GM19043 (cell line): ENCODE data around the gene GANAB.
A peak's percentile ranks its signal among the peaks of the same experiment; 100 is the strongest.
"Not testable (repeated sequence)": the region's sequence is repeated elsewhere in the genome, so short reads cannot be mapped to it uniquely, and the experiment has no call there.

Experiments used
- ATAC-seq: cut with Tn5 transposase; IDR thresholded peaks from one replicate; pipeline ENCODE4 v1.9.1; 2021; ENCODE audit warnings: low read depth; ENCODE audit not compliant: unreplicated experiment

The GANAB gene

GRCh38 chr11:62627713-62628112 is 18.7 kb downstream of the GANAB start:
- no peak for ATAC-seq

GRCh38 chr11:62622476-62623089 is 23.8 kb downstream of the GANAB start:
- no peak for ATAC-seq

- peak; percentile 95 for ATAC-seq
Observed at GRCh38 chr11:62621567-62622470, 24.6 kb downstream of the GANAB start, which contains the start of gene B3GAT3. Gene B3GAT3, minus strand, starts transcription at chr11:62621986. Its CDS starts 39 bp downstream, at chr11:62621947.

GRCh38 chr11:62621027-62621566 is 25.3 kb downstream of the GANAB start:
- no peak for ATAC-seq

- ATAC-seq: not testable (repeated sequence)
Observed at GRCh38 chr11:62616957-62617356, 29.5 kb downstream of the GANAB start.

GRCh38 chr11:62615521-62615920 is 30.9 kb downstream of the GANAB start:
- no peak for ATAC-seq

GRCh38 chr11:62614275-62614674 is 32.1 kb downstream of the GANAB start:
- no peak for ATAC-seq

- no peak for ATAC-seq
Observed at GRCh38 chr11:62613291-62613778, 33.1 kb downstream of the GANAB start.

GRCh38 chr11:62612366-62613290 is 33.8 kb downstream of the GANAB start, which contains the start of the genes EML3 and ROM1:
Gene EML3, minus strand, starts transcription at chr11:62612775. Its CDS starts 318 bp downstream, at chr11:62612457.
Gene ROM1, plus strand, starts transcription at chr11:62613257. Its CDS starts 25 bp downstream, at chr11:62613282.
- peak; percentile 72 for ATAC-seq

GRCh38 chr11:62611705-62612365 is 34.6 kb downstream of the GANAB start:
- peak; percentile 32 for ATAC-seq

GRCh38 chr11:62610814-62611704 is 35.4 kb downstream of the GANAB start:
- ATAC-seq: no peak

GRCh38 chr11:62610403-62610802 is 36.0 kb downstream of the GANAB start:
- no peak for ATAC-seq

GRCh38 chr11:62608776-62609175 is 37.6 kb downstream of the GANAB start:
- no peak for ATAC-seq

- no peak for ATAC-seq
Observed at GRCh38 chr11:62607714-62608113, 38.7 kb downstream of the GANAB start.

GRCh38 chr11:62605902-62606301 is 40.5 kb downstream of the GANAB start:
- ATAC-seq: no peak

GRCh38 chr11:62605467-62605866 is 40.9 kb downstream of the GANAB start:
- no peak for ATAC-seq

GRCh38 chr11:62604460-62605120 is 41.8 kb downstream of the GANAB start:
- ATAC-seq: no peak

GRCh38 chr11:62603776-62604299 is 42.6 kb downstream of the GANAB start:
- no peak for ATAC-seq
